GM12872 (cell line): Measurements from ENCODE around the gene C1orf146.
A peak's percentile ranks its signal among the peaks of the same experiment; 100 is the strongest.

Experiments used
- CTCF ChIP-seq: IDR thresholded peaks from 3 replicates; pipeline ENCODE4 v1.5.1; 2011; ENCODE audit warnings: low read depth, mild to moderate bottlenecking, low read length, moderate library complexity; ENCODE audit not compliant: insufficient read depth

C1orf146 gene

GRCh38 chr1:92276082-92276481, 58.4 kb downstream of the C1orf146 start:
- TF ChIP-seq CTCF = no peak

- TF ChIP-seq CTCF = no peak
Observed at GRCh38 chr1:92277105-92277723, 59.5 kb downstream of the C1orf146 start.

- peak; percentile 55 for TF ChIP-seq CTCF
Observed at GRCh38 chr1:92291372-92291999, 73.8 kb downstream of the C1orf146 start.
